HG03066 (cell line): ENCODE results near the gene SCLY.

Source experiments
- ATAC-seq: cut with Tn5 transposase; IDR thresholded peaks from one replicate; pipeline ENCODE4 v1.9.1; 2021; ENCODE audit warnings: low read depth; ENCODE audit not compliant: unreplicated experiment

The SCLY gene

GRCh38 chr2:238136820-238137537 lies 76.2 kb downstream of the SCLY start:
- ATAC-seq = no peak

- no peak for ATAC-seq
These were observed 77.1 kb downstream of the SCLY start for GRCh38 chr2:238137885-238138284.

DNA sequence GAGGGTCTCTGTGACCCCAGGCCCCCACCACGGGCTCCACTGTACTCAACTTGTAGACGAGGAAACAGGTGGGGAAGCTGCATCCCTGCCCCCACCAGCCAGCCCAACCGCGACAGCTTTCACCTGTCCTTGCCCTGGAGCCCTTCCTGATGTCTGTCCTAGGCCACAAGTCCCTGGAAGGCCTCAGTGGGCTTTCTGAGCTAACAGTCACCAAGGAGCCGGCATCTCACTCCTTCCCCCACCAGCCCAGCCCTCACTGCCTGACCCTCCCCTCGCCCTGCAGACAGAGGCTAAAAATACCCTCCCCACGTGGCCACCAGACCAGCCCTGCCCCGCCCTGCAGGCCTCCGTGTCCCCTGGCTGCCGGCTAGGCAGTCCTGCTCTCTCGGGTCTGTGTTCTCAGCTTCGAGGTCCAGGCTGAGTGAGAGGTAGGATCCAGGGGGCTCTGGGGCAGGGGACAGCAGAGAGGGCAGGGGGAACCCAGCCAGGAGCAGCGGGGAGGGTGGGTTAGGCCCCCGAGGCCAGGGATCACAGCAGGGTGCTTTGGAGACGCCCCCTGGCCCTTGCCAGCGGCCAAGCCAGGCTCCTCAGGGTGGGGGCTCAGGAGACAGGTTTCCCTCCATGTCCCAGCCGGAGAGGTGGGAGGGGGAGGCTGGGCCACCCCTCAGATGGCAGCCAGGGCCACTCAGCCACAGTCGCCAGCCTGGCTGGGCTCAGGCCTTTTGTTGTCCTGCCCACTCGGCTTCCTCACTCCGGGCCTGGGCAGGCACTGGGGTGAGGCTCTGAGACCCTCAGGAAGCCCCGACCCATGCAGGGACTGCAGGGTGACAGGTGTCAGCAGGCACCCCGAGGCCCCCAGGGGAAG lies 77.8 kb downstream of the SCLY start, which contains the start of gene KLHL30:
KLHL30 (plus strand) TSS at position 338 of the 865 bp plus-strand sequence. CDS start 2,087 bp downstream, outside the sequence.
- no peak for ATAC-seq

- ATAC-seq = no peak
These were observed 78.6 kb downstream of the SCLY start for GRCh38 chr2:238139196-238140039.

- ATAC-seq = no peak
These were observed 79.2 kb downstream of the SCLY start for GRCh38 chr2:238140040-238140439.

DNA sequence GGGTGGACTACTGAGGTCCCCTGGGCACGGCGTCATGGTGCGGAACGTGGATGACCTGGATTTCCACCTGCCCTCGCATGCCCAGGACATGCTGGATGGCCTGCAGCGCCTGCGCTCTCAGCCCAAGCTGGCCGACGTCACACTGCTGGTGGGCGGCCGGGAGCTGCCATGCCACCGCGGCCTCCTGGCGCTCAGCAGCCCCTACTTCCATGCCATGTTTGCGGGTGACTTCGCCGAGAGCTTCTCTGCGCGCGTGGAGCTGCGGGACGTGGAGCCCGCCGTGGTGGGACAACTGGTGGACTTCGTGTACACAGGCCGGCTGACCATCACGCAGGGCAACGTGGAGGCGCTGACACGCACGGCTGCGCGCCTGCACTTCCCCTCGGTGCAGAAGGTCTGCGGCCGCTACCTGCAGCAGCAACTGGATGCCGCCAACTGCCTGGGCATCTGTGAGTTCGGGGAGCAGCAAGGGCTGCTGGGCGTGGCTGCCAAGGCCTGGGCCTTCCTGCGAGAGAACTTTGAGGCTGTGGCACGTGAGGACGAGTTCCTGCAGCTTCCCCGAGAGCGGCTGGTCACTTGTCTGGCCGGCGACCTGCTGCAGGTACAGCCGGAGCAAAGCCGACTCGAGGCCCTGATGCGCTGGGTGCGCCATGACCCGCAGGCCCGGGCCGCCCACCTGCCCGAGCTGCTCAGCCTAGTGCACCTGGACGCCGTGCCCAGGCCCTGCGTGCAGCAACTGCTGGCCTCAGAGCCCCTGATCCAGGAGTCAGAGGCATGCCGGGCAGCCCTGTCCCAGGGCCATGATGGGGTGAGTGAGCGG lies 80.1 kb downstream of the SCLY start:
- ATAC-seq = no peak

GRCh38 chr2:238141541-238142318 lies 80.9 kb downstream of the SCLY start:
- no peak for ATAC-seq

- no peak for ATAC-seq
These were observed 81.8 kb downstream of the SCLY start for GRCh38 chr2:238142382-238143205.

- ATAC-seq = no peak
These were observed 82.6 kb downstream of the SCLY start for GRCh38 chr2:238143239-238143951.

- no peak for ATAC-seq
These were observed 83.5 kb downstream of the SCLY start for GRCh38 chr2:238144262-238144661.

DNA sequence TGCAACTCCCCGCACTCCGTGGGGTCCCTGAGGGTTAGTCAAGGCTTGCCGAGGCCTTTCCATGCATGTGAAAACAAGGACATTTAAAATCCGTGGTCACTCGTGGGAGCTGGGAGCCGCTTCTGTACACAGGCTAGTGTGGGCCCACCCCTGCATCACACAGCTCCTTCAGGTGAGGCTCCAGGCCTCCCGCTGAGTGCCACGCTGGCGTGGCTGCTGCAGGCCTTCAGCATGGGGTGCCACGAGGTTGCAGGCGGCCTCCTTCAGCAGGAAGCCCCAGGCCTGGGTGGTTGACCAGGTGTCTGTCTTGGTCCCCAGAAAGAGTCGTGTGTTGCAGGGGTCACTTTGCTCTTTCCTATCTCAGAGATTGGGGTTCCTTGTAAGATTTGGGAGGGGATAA lies 84.2 kb downstream of the SCLY start:
- no peak for ATAC-seq

- ATAC-seq = no peak
These were observed 85.0 kb downstream of the SCLY start for GRCh38 chr2:238145851-238146250.

GRCh38 chr2:238146884-238147544 lies 86.2 kb downstream of the SCLY start:
- ATAC-seq = no peak

- ATAC-seq = no peak
These were observed 88.2 kb downstream of the SCLY start for GRCh38 chr2:238148981-238149380.
